Activated gamma-delta T cell (primary cell): ENCODE results near the gene SPAG16.

ENCODE experiments used
- DNase-seq: peaks from one replicate; lab custom pipeline; 2025; lab: John Stamatoyannopoulos, UW
- total RNA-seq, 2 donors: gene quantifications; one replicate each; lab custom pipeline; 2026; lab: John Stamatoyannopoulos, UW

SPAG16 gene
- 10.0 to 11.3 reads per million in 2 donors for total RNA-seq

DNA sequence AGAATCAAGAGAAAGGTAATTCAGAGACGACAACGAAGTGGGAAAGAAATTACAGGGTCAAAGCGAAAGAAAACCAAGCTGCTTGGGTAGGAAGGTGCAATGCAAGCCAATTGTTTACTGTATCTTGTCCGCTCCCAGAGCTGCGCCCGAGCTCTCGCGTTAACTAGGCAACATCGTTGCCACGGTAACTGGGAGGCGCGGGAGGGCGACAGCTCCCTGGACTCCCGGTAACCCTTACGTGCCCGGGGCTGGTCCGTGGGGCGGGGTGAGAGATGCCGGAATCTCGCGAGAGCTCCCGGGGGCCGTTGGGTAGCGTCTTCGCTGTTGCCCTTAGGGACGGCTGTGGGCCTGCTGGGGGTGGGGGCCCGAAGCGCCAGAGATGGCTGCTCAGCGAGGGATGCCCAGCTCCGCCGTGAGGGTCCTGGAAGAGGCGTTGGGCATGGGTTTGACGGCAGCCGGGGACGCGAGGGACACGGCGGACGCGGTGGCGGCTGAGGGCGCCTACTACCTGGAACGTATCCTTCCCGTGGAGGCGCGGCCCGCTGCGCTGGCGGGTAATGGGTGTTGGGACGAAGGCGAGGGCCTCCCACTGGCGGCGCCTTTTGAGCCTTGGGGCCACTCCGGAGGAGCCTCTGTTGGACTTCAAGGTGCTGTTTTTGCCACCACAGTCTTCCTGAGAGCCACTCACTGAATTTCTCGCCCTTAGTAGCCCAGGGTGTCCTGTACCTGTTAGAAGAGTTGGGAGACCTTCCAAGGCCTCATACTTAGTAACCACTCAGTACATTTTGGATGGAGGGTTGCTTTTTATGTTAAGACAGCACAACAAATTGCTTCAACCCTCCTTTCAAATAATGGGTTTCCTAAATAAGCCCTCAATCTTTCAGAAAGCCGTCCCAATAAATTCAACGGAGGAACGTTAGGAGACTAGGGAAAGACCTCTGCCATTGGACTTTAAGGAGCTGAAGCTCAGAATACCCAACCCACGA lies at the start of gene SPAG16:
Gene SPAG16, plus strand, starts transcription at position 360 of the 986 bp plus-strand sequence.
- peak; percentile 88 for DNase-seq

DNA sequence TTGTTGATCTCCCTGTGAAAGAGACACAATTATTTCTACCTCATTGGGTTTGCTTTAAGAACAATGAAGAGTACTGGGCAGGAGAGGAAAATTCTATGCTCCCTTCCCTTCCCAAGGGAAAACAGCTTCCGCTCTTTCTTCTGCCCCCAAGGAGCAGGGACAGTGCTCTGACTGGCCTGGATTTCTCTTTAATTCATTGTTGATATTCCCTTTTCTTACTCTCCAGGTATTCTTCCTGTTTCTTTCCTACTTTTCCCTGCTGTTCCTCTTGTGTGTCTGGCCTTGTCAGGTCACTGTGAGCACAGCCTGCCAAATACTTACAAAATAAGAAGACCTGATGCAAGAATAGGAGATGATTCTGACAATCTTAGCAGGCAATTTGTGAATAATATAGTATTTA lies 49.6 kb upstream of the SPAG16 start:
- no peak for DNase-seq

DNA sequence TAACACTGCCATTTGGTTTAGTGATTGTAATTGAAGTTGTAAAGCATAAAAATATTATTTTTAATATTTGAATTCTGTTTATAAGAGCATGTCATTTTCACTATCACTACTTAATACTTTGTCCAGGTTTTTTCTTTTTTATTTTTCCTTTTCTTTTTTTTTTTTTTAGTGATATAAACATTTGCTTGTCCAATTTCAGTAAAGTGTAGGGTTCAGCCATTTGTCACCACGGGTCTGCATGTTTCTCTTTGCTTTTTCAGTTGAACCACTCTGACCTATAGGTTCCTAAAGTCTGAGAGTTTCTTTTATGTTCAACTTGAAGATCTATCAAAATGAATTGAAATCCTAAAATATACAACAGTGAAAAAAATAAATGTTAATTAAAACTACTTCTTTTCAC lies 48.5 kb upstream of the SPAG16 start:
- no peak for DNase-seq

DNA sequence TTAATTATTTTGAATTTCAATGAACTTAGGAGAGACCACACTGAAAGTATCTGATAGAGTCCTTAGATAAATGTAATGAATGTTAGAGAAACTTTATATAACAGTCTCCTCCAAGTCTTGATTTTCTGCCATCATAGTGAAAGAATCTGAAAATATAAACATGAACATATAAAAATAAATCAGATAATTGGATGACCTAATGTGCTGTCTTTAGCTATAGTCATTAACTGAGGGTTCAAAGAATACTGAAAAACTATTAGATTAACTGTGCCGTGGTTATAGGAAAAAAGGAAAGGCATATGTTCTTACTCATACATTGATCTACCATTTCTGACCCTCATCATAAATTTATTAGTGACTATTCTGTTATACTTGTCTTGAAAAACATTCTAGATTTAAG lies 47.0 kb upstream of the SPAG16 start:
- no peak for DNase-seq

DNA sequence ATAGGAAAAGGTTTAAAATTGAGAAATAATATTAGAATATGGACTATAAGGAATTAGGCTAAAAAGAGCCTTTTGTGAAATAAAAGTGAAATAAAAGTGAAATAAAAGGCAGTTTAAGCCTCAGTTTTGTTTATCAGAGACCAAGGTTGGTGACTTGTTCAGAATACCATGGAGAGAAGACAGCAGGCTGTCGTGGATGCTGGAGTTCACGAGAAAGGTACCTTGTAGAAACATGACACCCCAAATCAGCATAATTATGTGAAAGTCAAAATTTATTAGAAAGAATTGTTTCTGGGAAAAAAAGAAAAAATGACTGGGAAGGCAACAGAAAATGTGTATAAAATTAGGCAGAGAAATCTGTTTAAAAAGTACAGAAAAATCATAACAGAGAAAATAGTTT lies 46.5 kb upstream of the SPAG16 start:
- no peak for DNase-seq

DNA sequence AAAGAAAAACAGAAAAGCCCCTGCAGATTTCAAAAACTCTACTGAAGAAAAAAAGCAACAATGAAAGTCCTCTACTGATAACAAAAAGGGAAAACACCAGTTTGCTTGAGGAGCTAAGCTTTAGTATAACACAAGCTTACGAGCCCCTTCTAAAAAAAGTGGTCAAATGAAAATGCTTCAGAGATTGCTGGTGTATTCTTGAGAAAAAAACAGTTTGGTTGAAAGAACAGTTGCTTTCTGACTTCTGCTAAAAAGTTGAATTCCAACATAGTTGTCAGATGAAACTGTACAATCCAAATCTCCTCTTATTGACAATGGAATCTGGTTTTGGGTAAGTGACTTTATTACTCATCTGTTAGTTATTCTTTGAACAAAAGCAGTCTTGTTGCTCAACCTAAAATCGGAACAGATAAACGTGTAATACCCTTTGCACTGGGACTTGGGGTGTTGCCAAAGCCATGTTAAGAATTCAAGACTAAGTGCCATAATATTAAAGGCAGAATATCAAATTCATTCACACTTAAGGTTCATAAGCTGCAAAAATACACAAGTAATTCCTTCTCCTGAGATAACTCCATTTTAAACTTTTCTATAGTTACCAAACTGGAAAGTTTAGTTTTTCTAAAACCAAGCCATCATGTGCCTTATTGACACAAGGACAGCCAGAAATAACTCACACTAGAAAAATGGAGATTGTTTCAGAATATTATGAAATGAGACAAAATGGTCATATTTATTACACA lies 45.3 kb upstream of the SPAG16 start:
- DNase-seq, result no peak

DNA sequence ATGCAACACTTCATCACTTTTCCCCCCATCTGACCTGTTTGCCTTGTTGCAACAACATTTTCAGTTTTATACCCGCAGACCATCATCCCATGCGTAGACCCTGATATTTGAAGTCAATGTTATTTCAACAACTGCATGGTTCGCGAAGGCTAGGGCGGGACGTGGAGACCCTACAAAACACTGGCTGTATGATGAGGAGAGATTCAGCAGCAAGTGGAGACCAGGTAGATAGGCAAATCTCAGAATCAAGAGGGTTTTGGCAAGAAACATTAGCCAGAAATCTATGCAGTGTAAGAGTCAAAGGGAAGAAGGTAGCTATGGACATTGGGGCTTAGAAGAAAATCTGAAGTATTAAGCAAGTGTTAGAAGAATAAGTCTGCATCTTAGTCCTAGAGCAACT lies 42.4 kb upstream of the SPAG16 start:
- no peak for DNase-seq

DNA sequence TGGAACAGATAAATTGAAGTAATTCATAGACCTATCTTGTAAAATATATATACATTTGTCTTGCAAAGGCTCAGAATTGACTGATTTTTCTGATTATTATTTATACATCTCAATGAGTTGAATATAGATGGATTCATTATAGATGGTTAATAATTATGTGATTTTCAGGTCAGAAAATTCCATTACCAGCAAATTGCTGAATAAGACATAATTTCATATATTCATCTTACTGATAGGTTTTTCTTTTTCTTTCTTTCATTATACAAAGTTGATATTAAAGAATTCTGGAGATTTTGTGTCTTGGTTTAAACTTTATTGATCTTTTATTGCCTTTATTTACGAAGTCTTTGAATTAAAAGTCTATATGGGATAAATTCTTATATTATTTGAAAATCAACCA lies 41.6 kb upstream of the SPAG16 start:
- DNase-seq, result no peak

DNA sequence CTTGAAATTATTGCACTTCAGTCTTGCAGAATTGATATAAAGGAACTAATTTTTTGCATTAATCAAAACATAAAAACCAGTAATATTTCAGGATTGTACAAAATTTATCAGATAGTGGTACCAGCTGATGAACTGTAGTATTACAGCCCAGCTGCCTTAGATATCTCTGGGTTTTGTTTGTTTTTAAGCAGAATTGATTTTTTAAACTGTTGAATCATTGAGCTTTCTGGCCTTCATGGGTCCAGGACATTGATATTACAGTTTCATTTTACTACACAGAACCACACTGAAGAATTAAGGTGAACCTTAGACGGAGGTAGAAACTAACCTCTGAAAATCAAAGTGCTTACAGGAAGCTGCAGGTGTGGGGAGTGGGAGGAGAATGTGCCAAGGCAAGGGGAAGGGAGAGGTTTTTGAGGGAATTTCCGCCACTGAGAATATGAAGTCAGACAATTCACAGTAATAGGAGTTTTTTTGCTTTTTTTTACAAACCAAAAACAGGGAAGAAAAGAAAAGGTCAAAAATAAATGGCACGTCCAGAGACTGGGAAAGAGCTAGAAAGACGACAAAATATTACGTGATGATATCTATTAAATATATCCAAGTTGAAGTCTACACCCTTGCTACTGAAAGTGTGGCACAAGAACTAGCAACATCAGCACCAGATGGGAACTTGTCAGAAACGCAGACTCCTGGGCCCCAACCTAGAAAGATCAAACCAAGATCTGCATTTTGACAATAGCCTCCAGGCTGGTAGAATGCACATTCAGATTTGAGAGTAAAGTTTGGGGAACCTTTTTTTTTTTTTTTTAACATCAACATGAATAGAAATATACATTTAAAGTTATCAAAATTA lies 40.8 kb upstream of the SPAG16 start:
- no peak for DNase-seq

DNA sequence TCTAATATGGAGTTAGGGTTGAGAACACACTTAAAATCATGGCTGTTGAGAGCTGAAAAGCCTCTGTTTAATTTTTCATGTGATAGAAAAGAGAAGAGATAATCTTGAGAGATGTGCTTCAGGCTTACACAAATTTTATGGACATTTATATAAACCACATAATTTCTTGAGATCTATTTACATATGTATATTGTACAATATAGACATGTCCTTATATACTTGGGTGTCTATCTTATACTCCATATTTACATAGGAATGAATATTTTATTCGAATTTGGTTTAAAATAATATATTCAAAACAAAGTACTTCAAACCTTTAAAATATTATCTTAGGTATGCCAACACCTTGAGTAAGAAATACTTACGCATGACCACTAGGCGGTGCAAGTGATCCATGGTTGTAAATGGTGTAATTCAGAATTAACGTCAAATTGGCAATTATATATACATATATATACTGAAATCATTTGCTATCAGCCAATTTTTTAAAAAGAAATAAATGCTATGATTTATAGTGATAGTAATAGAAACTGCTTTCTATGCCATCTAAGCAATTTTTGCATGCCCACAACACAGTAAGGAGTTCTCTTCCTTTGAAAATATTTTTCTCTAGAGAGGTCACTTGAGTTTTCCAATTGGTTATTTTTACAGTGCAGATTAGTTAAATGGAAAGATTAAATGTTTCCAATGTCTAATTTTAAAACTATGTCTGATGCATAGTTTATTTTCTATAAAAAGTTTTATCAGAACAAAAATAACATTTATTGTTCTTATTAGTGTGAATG lies 37.6 kb upstream of the SPAG16 start:
- DNase-seq, result no peak

DNA sequence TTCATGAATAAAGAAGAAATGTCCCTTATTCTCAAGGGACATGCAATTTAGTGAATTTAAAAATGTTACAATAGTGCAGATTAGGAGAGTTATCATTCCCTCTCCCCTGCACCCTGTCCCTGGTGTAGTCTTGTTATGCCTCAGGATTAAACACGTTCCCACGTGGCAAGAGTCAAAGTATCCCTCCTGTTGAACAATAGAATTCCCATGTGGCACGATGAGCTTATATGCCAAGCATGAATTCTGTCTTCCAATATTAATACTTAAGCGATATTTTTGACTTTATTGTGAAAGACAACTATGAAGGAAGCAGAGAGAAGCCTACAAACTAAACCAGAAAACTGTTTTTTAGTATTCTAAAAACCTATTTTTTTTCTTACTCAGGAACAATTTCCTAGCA lies 36.7 kb upstream of the SPAG16 start:
- DNase-seq, result no peak

DNA sequence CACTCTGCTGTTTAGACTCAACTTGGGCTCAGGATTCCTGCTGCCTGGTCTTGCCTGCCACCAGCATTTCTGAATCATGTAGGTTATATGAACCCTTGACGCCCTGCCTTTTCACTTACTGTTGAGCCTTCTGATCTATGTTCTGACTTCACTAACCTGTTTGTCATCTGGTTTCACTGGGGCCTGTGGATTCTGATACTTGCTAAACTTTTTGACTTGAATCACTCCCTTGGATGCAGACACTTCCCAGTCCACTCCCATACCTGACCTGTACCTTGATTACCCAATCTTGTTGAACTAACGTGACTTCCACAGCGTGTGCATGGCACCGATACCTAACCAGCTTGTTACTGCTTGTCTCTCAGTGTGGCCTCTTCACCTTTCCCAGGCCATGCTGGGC lies 35.6 kb upstream of the SPAG16 start:
- DNase-seq, result no peak

DNA sequence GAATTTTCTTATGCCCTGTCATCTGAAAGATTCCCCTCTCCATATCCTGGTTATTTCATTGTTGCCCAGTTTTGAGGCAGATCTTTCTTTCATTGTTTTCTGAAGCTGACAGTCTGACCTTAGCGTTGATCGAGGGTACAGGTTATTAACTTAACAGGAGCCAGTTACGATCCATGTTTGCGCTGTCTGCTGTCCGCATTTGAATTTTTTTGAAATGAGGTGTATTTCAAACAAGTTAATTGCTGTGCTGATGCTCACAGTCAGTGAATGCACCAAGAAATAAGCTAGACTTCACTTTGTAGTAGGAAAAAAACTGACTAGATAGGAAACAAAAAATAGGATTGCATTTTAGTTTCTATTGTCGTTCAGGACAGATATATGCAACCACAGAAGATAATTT lies 34.8 kb upstream of the SPAG16 start:
- DNase-seq, result no peak

DNA sequence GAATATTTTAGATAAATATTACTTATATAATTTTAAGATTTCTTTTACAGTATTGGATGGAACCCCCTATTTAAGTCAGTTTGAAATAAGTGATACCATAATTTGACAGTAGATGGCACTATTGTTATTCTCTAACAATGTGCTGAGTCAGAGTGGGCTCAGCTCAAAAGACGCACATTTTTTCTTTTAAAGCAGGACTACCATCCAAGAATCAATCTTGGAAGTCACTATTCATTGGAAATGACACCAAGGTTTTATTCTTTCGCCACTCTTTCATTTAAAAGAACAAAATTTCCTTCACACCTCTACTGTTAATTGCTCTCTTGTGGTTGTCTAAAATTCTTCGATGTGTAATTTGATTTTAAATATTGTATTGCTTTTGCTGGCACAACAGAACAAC lies 32.6 kb upstream of the SPAG16 start:
- no peak for DNase-seq

DNA sequence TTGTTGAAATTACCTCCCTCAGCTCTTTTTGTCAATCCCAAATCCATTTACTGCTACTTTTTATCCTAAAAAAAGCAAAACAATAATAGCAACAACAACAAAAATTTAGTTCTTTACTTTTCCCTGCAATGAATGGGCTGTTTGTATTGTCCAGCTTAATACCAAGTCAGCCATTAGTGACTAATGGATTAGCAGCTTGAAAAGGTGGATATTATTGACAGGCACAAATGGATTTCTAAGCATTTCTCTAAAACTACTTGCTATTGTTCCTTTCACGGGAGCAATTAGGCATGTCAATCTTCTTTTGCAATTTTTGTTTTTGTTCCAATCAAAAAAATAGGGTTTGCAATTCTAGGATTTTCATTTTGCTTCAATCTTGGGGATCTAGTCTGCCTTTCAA lies 32.1 kb upstream of the SPAG16 start:
- DNase-seq, result no peak

DNA sequence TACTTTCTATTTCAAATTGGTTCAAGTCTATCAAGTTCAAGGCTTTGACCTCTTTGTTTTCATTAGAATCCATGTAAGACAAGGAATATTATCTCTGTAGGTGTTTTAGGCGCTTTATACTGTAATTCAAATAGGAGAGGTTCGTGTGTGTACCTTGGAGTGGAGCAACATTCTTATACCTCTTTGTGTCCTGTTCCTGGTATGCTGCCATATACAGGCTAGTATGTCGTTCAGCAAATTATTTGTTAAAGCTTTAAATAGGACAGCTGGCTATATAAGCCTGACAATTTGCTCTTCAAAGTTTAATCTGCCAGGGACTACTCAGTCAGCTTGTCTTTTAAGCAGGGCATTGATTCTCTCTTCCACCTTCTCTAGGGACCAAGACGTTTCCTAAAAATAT lies 31.1 kb upstream of the SPAG16 start:
- no peak for DNase-seq

DNA sequence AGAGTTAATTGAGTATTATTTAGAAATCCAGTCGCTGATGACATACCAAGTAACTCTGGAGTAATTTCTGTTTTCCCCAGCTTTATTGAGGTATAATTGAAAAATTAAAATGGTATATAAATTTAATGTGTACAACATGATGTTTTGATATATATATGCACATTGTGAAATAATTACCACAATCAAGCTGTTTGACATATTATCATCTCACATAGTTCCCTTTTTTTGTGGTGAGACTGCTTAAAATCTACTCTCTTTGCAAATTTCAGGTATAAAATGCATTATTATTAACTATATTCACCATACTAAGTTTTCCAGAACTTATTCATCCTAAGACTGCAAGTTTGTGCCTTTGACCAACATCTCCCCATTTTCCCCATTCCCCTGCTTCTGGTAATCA lies 25.0 kb upstream of the SPAG16 start:
- DNase-seq, result no peak

DNA sequence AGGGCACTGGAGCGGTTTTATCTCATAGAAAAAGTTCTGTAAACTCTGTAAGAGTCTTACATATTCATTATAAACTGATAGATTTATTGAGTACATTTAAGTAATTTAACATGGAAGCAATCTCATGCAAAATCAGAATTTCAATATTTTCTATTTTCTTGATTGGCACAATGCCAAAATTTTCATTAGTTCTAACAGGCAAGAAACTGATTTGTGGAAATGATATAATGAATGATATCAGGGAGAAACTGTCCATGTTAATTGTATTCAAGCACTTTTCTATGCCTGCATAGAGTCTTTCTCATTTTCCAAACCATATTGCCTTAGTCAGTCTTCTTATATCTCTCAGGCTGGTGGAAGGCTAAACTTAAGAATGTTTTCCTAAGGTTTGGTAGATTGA lies 23.0 kb upstream of the SPAG16 start:
- no peak for DNase-seq

DNA sequence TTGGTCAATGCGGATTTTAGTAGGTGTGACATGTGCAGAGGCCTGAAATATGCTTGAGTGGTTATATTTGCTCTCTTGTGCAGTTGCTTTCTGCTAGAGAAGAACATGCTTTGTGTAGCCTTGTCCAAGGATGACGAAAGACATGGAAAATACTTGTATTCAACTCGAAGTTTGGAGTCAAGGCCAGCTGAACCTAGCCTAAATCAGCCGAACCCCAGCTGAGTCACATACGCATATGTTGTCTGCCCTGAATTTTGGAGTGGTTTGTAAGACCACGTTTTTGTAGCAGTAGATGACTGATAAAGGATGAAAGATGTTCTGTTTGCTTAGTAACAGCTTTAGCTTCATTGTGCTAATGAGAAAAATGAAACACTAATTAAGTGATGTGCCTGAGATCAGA lies 22.5 kb upstream of the SPAG16 start:
- no peak for DNase-seq

DNA sequence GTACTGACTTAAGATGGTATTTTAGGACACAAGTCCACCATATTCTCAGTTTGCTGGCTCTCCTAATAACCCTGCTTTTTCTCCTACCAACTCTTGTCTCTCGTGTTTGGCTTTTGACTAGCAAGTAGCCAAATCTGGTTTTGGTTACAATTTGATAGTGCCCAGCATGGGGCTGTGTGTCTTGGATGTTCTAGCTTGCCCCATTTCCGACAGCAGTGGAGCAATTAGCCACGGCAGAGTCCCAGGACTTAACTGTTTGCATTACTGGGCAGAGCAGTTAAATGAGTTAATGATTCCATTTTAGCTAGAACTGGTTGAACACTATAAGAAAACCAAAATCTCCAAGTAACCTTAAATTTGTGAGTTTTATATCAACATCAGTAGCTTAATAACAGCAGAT lies 18.6 kb upstream of the SPAG16 start:
- no peak for DNase-seq

DNA sequence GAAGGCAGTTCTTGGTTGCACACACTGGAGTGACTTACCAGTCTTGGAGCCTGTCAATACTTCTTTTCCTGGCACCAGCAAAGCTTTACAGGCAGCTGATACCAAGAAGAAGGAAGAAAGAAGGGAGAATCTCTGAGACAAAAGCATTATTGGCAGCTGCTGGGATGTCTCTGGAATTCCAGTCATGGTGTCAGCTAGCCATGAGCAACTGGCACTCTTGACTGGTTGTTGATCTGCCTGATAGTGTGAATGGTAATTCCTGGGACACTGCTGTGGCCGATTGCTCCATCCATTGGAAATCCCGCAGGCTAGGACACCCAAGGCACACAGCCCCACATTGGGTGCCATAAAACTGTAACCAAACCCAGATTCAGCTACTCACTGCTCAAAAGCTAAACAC lies 17.8 kb upstream of the SPAG16 start:
- no peak for DNase-seq
